Measurements from ENCODE around the gene ASB17.

- TF ChIP-seq CTCF (IDR thresholded peaks at IDR 0.05), result no peak
- no peak for TF ChIP-seq POLR2A (IDR thresholded peaks at IDR 0.05)
- TF ChIP-seq EP300 (IDR thresholded peaks at IDR 0.05), result no peak
Measured at GRCh38 chr1:75980972-75981897, 49.0 kb upstream of the ASB17 start.
